Liver (tissue), 9 donors: ENCODE measurements around the gene PDLIM4. TPM values are rescaled to one million over a fixed set of nuclear protein-coding genes. Genes with fewer than 3 reads are reported as not detected.

Experiments
- DNase-seq: peaks from one replicate; pipeline ENCODE4 v3.0.0-alpha.2; 2017; ENCODE audit warnings: low spot score
- H3K27ac ChIP-seq, 2 donors: one replicate each; pipeline ENCODE4 v1.7.0; 2013; ENCODE audit warnings: inconsistent platforms in 2 of 2, low read length in 2 of 2, control low read depth in 1 of 2, low read depth in 1 of 2, mild to moderate bottlenecking in 1 of 2
- H3K27me3 ChIP-seq, 4 donors: one replicate each; pipeline versions ENCODE4 v1.6.1 to v1.7.0; 2013; ENCODE audit warnings: low read length in 3 of 4, inconsistent platforms in 1 of 4, mild to moderate bottlenecking in 1 of 4, moderate library complexity in 1 of 4; ENCODE audit not compliant: control insufficient read depth in 4 of 4, insufficient read depth in 4 of 4
- H3K36me3 ChIP-seq, 4 donors: one replicate each; pipeline versions ENCODE4 v1.6.1 to v1.7.0; 2013; ENCODE audit warnings: low read length in 3 of 4, mild to moderate bottlenecking in 3 of 4, low read depth in 1 of 4, moderate library complexity in 1 of 4; ENCODE audit not compliant: control insufficient read depth in 4 of 4, insufficient read depth in 3 of 4
- H3K4me1 ChIP-seq, 4 donors: one replicate each; pipeline versions ENCODE4 v1.6.1 to v1.7.0; 2013; ENCODE audit warnings: low read length in 3 of 4, mild to moderate bottlenecking in 3 of 4, moderate library complexity in 1 of 4; ENCODE audit not compliant: control insufficient read depth in 4 of 4, insufficient read depth in 4 of 4
- H3K4me3 ChIP-seq, 3 donors: one replicate each; pipeline versions ENCODE4 v1.6.1 to v1.7.0; 2013; ENCODE audit warnings: low read length in 3 of 3, control low read depth in 1 of 3, low read depth in 1 of 3, mild to moderate bottlenecking in 1 of 3
- H3K9ac ChIP-seq, 2 donors: one replicate each; pipeline ENCODE4 v1.7.0; 2013; ENCODE audit warnings: low read length in 2 of 2, mild to moderate bottlenecking in 2 of 2, moderate library complexity in 2 of 2, control low read depth in 1 of 2, low read depth in 1 of 2
- H3K9me3 ChIP-seq, 4 donors: one replicate each; pipeline versions ENCODE4 v1.6.1 to v1.7.0; 2013; ENCODE audit warnings: low read length in 3 of 4; ENCODE audit not compliant: control insufficient read depth in 4 of 4
- EGR1 ChIP-seq, 2 donors: IDR thresholded peaks; 2 replicates each; pipeline ENCODE4 v1.6.1; 2016 to 2018; ENCODE audit warnings: antibody characterized with exemption in 2 of 2, low read depth in 2 of 2
- FOXA1 ChIP-seq: IDR thresholded peaks from 2 replicates; pipeline ENCODE4 v1.6.1; 2016; ENCODE audit warnings: antibody characterized with exemption
- FOXA2 ChIP-seq: IDR thresholded peaks from 2 replicates; pipeline ENCODE4 v1.6.1; 2016; ENCODE audit warnings: antibody characterized with exemption
- GABPA ChIP-seq, 2 donors: IDR thresholded peaks in 1 of 2; conservative IDR thresholded peaks in 1 of 2; 2 replicates each; pipeline ENCODE4 v1.6.1; 2016; ENCODE audit warnings: antibody characterized with exemption in 2 of 2, mild to moderate bottlenecking in 1 of 2, moderate library complexity in 1 of 2
- HNF4G ChIP-seq: IDR thresholded peaks from 2 replicates; pipeline ENCODE4 v1.6.1; 2016; ENCODE audit warnings: antibody characterized with exemption
- JUND ChIP-seq, 2 donors: IDR thresholded peaks; 2 replicates each; pipeline ENCODE4 v1.6.1; 2016; ENCODE audit warnings: antibody characterized with exemption in 2 of 2
- MAX ChIP-seq: IDR thresholded peaks from 2 replicates; pipeline ENCODE4 v1.6.1; 2016; ENCODE audit warnings: antibody characterized with exemption
- NR2F2 ChIP-seq: IDR thresholded peaks from 2 replicates; pipeline ENCODE4 v1.6.1; 2016; ENCODE audit warnings: antibody characterized with exemption
- RAD21 ChIP-seq, 2 donors: IDR thresholded peaks; 2 replicates each; pipeline ENCODE4 v1.6.1; 2016; ENCODE audit warnings: antibody characterized with exemption in 2 of 2, mild to moderate bottlenecking in 2 of 2
- REST ChIP-seq: IDR thresholded peaks from 2 replicates; pipeline ENCODE4 v1.6.1; 2016; ENCODE audit warnings: antibody characterized with exemption, mild to moderate bottlenecking
- RXRA ChIP-seq, 2 donors: IDR thresholded peaks; 2 replicates each; pipeline ENCODE4 v1.6.1; 2017 to 2018; ENCODE audit warnings: antibody characterized with exemption in 2 of 2, mild to moderate bottlenecking in 1 of 2
- SP1 ChIP-seq: IDR thresholded peaks from 2 replicates; pipeline ENCODE4 v1.6.1; 2018; ENCODE audit warnings: antibody characterized with exemption, mild to moderate bottlenecking
- TAF1 ChIP-seq: conservative IDR thresholded peaks from 2 replicates; pipeline ENCODE4 v1.6.1; 2016; ENCODE audit warnings: antibody characterized with exemption, mild to moderate bottlenecking
- ZBTB33 ChIP-seq: IDR thresholded peaks from 2 replicates; pipeline ENCODE4 v1.6.1; 2016; ENCODE audit warnings: antibody characterized with exemption
- WGBS: extraction: QIAGEN DNeasy Blood & Tissue Kit; methylation state at CpG from one replicate; pipeline ENCODE4 v1.1.7; 2013; 5-methylcytosine and 5-hydroxymethylcytosine counted together
- polyA plus RNA-seq, 2 donors: library from polyadenylated mRNA; stranded (reverse) in 1 of 2; unstranded in 1 of 2; fragments of 200-250 nt in 1 of 2; fragments of >200 nt in 1 of 2; fragmentation: Nextera tagmentation in 1 of 2; extraction: Ambion mirVana in 1 of 2; gene quantifications; one replicate each; pipeline versions ENCODE4 v1.2.1 to v1.2.3, GENCODE V29; 2013 to 2015
- total RNA-seq, 2 donors: library from RNA; depleted of rRNA; stranded (reverse); fragments of >200 nt; gene quantifications; one replicate each; pipeline ENCODE4 v1.2.3, GENCODE V29; 2014
- donor health status: healthy.
- donor health status: healthy.
- donor health status: healthy.
- donor health status: healthy.
- donor health status: healthy.

The PDLIM4 gene
- total and polyA plus RNA-seq, 4 donors, result 0.25 to 0.93 (median 0.65) TPM

GRCh38 chr5:132233081-132233480, 24.4 kb upstream of the PDLIM4 start:
- 99% methylated on average over 1 of the region's 1 CpG for WGBS
- no peaks in the 10 kb centered on the region for H3K27me3 ChIP-seq
- TF ChIP-seq HNF4G, result no peak
- TF ChIP-seq JUND (IDR thresholded peaks at IDR 0.05), result no peak
- TF ChIP-seq RAD21 (IDR thresholded peaks at IDR 0.05), result no peak
- no peak for TF ChIP-seq FOXA2
- no peak for TF ChIP-seq TAF1
- no peak for TF ChIP-seq GABPA (IDR thresholded peaks at IDR 0.05 in 1 of 2, conservative IDR thresholded peaks at IDR 0.05 in 1 of 2)
- no peak for TF ChIP-seq FOXA1
- no peak for TF ChIP-seq REST
- no peak for TF ChIP-seq SP1
- no peak for TF ChIP-seq MAX
- no peak for TF ChIP-seq ZBTB33
- no peak for TF ChIP-seq NR2F2
- TF ChIP-seq EGR1 (IDR thresholded peaks at IDR 0.05; ENCODE audit: low read depth in 2 of 2), result no peak
- no peak overlapping the region for H3K27ac ChIP-seq
- no peak for DNase-seq
- H3K4me1 ChIP-seq, result peaks cover 2 to 12% (median 5%) of the 10 kb centered on the region in 4 donors
- H3K9ac ChIP-seq, result no peak overlapping the region
- no peak overlapping the region for H3K4me3 ChIP-seq
- H3K36me3 ChIP-seq, result no peaks in the 10 kb centered on the region
- H3K9me3 ChIP-seq, result no peaks in the 10 kb centered on the region

- Histone ChIP-seq H3K9me3 (no peaks in the 10 kb centered on the region), H3K9ac (no peak overlapping the region), H3K36me3 (no peaks in the 10 kb centered on the region), H3K27ac (no peak overlapping the region), H3K4me1 (peaks cover 0 to 10% (median 5%) of the 10 kb centered on the region in 4 donors), H3K27me3 (no peaks in the 10 kb centered on the region), H3K4me3 (no peak overlapping the region)
- WGBS, result 93% methylated on average over 7 of the region's 7 CpGs
- TF ChIP-seq HNF4G (no peak), RXRA (IDR thresholded peaks at IDR 0.05) (no peak), SP1 (no peak), FOXA2 (no peak), TAF1 (no peak), JUND (IDR thresholded peaks at IDR 0.05) (no peak)
- no peak for DNase-seq
Measured at GRCh38 chr5:132233811-132234683, 23.4 kb upstream of the PDLIM4 start.
